GM19238 (cell line): ENCODE data around the gene C12orf76.
"Not testable (repeated sequence)": the region's sequence is repeated elsewhere in the genome, so short reads cannot be mapped to it uniquely, and the experiment has no call there.

Experiments
- DNase-seq: peaks from one replicate; pipeline ENCODE4 v3.0.0; 2011; ENCODE audit warnings: low spot score; ENCODE audit not compliant: insufficient read length

The C12orf76 gene

DNA sequence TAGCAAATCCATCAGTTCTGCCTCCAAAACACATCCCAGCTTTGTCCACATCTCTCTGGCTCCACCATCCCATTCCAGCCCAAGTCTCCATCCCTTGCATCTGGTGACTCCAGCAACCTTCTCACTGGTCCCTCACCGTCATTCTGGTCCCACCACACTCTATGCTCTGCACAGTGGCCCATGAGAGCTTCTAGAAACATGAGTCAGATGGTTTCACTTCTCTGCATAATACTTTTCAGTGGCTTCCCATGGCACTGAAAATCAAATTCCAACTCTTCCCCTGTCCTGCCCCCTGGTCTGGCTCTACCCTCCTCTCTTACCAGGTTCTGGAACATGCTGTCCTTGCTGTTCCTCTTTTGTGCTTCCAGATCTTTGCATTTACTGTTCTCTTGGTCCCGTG is 17.2 kb upstream of the C12orf76 start:
- no peak for DNase-seq

DNA sequence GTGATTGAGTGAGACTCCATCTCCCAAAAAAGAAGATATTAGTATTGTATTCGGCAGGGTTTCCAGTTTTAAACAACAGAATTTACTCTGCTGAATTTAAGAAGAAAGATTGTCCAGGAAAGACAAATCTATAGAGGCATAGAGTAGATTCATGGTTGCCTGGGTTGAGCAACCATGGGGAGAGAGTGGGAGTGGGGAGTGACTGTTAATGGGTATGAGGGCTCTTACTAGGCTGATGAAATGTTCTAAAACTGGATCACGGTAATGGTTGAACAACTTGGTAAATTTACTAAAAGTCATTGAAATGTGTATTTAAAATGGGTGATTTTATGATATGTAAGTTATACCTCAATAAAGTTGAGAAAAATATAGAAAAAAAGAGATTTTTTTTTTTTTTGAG is 13.9 kb upstream of the C12orf76 start:
- no peak for DNase-seq

DNA sequence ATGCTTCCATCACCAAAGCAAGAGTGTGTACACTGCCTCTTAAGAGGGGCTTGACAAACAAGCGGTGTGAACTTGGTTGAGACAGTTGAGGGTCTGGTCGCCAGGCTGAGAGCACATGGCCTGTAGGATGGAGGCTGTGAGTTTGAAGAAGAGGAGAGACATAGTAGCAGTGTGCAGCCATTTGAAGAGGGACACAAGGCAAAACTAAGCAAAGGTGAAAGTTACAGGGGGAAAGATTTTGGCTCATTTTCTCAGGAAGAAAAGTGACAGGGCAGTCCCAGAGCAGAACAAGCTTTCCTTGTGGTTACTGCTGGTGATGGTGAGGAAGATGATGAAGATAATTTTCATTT is 11.3 kb upstream of the C12orf76 start:
- DNase-seq, result no peak

DNA sequence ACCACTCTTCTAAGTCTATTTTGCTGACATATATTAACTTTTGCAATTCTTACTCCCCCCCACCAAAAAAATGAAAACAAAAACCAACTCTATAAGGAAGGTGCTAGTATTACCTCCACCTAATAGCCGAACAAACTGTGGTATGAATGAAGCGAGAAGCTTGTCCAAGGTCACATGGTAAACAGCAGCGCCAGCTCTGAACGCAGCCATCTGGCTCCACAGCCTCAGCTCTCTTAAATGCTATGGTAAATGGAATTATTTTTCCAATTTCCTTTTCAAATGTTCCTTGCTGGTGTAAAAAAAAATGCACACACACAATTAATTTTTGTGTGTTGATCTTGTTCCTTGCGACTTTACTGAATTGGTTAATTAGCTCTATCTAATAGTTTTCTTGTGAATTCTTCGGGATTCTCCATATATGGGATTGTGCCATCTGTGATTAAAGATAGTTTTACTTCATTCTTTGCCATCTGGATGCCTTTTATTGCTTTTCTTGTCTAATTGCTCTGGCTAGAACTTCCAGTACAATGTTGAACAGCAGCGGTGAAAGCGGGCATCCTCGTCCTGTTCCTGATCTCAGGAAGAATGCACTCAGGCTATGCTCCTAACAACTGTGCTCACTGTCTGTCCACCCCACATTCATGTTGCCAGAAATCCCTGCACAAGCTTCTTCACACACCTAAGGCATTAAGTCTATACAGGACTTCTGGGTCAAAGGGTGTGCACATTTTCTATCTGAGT is 10.7 kb upstream of the C12orf76 start:
- DNase-seq, result no peak

DNA sequence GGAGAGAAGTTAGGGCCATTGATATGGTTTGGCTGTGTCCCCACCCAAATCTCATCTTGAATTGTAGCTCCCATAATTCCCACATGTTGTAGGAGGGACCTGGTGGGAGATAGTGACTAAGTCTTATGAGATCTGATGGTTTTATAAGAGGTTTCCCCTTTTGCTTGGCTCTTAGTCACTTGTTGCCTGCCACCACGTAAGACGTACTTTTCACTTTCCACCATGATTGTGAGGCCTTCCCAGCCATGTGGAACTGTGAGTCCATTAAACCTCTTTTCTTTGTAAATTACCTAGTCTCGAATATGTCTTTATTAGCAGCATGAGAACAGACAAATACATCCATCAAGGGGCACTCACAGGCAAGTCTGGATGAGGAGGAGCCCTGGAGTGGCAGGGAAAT is 8.3 kb upstream of the C12orf76 start:
- DNase-seq, result not testable (repeated sequence)

DNA sequence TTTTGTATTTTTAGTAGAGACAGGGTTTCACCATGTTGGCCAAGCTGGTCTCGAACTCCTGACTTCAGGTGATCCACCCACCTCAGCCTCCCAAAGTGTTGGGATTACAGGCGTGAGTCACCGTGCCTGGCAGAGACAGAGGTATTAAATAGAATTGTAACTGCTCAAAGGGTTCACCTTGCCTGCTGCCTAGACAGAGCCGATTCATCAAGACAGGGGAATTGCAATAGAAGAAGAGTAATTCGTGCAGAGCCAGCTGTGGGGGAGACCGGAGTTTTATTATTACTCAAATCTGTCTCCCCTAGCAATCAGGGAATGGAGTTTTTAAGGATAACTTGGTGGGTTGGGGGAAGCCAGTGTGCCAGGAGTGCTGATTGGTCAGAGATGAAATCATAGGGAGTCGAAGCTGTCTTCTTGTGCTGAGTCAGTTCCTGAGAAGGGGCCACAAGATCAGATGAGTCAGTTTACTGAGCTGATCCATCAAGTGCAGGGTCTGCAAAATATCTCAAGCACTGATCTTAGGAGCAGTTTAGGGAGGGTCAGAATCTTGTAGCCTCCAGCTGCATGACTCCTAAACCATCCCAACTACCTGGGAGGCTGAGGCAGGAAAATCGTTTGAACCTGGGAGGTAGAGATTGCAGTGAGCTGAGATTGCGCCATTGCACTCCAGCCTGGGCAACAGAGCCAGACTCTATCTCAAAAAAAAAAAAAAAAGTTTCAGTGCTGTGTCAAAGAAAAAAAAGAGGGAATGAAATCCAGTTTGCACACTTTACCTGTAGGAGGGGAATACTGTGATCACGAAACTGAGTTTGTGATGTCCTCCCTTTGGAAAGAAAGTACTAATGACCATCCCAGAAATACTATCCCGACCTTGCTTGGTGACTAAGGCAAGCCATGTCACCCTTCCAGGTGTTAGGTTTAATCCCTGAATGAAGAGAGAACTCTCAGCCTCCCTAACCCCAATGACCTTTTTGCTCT is 7.3 kb upstream of the C12orf76 start:
- DNase-seq, result not testable (repeated sequence)

DNA sequence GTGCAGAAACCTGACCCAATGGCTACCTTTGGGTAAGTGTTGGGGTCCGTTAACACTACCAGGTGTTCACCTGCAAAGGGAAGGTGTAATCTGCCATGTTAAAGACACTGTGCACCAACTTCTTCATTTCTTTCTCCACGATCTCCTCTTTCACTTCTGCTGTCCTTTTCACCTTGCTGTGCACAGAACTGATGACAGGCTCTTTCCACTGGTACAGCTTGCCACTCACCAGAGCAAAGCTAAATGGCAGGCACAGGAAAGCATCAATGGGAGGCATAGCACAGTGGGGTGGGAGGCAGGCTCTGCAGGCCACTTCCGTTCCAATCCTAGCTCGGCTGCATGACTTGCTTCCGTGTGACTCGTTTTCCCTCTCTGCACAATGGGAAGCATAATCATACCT is 2.6 kb upstream of the C12orf76 start:
- DNase-seq, result no peak

DNA sequence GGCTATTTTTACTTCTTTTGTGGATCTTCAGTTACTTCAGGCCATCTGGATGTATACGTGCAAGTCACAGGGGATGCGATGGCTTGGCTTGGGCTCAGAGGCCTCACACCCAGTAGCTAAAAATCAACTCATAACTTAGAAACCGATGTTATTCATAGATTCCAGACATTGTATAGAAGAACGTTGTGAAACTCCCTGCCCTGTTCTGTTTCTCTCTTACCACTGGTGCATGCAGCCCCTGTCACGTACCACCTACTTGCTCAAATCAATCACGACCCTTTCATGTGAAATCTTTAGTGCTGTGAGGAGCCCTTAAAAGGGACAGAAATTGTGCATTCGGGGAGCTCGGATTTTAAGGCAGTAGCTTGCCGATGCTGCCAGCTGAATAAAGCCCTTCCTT is 1.3 kb upstream of the C12orf76 start:
- DNase-seq, result not testable (repeated sequence)

DNA sequence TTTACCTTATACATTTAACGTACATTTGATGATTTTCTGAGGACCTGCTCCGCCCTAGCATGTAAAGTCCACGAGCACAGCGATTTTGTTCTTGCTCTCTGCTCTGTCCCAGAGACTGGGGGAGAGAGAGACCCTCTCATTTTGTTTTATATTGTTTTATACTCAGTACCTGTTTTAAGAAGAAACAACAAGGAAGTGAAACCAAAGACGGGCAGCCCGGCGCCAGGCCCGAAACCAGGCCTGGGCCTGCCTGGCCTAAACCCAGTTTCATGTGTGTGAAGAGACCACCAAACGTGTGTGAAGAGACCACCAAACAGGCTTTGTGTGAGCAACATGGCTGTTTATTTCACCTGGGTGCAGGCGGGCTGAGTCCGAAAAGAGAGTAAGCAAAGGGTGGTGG is 712 bp upstream of the C12orf76 start:
- not testable (repeated sequence) for DNase-seq

DNA sequence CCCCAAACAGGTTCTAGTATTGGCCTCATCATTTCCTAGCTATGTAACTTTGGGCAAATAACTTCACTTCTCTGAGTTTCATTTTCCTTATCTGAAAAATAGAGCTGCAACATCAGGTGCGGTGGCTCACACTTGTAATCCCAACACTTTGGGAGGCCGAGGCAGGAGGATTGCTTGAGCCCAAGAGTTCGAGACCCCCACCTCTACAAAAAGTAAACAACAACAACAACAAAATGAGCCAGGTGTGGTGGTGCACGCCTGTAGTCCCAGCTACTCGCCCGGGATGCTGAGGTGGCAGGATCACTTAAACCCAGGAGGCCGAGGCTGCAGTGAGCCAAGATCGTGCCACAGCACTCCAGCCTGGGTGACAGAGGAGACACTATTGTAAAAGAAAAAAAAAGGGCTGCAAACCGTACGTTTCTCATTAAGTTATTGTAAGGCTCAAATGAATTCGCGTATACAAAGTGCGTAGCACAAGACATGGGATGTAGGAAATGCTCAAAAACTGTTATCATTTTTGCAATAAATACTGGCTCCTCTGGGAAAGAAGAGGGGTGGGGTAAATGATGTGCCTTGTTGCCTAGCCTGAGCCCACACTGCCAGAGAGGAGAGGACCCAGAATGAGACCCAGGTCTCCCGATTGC is 903 bp downstream of the C12orf76 start:
- no peak for DNase-seq

DNA sequence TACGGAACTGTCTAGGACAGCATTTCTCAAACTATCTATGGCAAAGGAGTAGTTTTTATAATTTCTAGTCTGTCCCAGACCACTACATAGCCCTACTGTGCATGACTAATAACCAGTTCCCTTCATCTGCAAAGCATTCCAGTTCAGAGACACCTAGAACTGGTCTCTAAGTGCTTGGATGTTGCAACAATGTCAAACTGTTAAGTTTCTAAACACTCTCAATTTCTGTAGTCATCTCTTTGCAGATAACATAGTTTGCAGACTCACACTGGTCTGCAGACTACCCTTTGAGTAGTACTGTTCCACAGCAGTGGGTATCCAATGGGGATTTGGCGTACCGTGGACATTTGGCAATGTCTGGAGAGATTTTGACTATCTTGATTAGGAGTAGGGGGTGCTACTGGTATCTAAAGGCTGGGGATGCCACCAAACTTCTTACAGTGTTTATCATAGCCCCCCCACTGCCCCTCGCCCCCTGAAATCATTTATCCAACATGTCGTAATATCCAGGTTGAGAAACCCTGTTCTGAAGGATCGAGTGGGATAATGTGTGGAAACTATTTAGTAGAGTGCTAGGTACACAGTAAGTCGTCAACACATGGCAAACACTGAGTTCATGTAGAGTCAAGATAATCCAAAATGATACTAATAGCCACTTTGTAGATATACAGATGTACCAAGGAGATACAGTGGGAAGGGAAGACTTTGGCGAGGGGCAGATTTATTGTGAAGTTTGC is 1.7 kb downstream of the C12orf76 start:
- no peak for DNase-seq

DNA sequence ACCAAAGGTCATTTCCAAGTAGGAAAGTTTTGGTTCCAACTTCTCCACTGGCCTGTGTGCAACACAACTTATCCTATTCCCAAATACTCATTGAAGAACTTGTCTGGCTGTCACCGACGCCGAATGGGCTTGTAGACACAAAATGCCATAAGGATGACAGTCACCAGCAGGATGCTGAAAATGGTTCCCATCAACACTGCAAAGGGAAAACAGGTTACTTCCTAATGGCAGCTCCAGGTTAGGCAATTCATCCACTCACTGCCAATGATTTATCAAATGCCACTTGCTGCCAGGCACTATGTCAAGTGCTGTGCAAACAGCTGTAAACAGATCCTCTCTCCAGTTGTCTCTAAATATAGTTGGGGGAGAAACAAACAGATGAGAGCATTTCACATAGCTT is 6.1 kb downstream of the C12orf76 start:
- DNase-seq, result no peak

DNA sequence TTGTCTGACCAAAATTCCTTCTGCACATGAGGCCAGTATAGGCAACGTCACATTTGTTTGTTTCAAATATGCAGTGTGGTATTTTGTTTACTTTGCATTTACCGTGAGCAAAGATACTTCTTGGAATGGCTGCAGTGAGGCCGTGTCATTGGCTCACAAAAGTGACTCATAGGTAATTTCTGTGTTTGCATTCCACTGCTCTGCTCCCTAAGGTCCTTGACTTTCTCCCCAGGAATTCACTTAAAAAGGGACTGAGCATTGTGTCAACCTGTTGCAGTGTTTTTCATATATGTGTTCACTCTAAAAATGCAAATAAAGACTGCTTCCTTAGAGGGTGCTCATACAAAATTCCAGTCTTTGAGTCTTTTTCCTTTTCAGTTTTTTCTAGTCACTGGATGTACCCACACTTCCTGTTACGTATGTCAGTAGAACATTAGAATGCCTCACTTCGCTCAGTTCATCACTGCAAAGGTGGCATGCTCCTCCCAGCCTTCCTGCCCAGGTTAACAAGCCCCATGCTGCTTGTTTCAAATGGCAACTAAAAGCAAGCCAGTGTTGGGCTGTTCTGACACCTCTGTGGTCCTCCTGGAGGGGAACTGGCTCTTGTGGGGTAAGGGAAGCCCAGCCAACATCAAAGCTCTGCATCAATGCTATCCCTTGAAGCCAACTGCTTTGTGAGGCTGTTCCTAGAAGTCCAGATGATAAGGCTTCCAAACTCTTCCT is 9.1 kb downstream of the C12orf76 start:
- DNase-seq, result no peak

DNA sequence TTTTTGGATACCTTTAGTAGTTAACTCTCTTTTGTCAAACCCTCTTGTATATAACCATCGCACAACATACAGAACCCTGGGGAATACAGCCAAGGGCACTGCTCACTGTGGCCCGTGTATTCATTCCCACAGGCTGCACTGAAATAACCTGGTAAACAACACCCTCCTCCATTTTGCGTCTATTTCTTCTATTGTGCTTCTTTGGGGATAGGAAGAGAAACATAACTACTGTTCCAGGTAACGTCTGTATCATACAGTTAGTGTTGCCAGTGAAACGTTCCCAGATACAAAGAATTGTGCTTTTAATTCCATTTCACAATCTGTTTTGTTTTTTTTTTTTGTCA is 9.6 kb downstream of the C12orf76 start:
- DNase-seq, result no peak

DNA sequence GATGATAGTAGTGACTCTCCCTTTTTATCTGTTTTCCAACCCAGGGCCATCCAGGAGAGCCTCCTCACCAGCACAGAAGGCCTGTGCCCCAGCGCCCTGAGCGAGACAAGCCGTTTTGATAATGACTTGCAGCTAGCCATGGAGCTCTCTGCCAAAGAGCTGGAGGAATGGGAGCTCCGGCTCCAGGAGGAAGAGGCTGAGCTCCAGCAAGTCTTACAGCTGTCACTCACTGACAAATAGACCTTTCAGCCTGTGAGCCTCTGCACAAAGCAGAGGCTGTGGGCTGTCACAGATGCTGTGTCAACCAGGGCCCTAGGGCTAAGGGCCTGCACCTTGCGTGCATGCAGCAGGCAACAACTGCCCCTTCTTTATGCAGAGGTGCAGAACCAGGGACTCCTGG is 11.0 kb downstream of the C12orf76 start:
- DNase-seq, result no peak

DNA sequence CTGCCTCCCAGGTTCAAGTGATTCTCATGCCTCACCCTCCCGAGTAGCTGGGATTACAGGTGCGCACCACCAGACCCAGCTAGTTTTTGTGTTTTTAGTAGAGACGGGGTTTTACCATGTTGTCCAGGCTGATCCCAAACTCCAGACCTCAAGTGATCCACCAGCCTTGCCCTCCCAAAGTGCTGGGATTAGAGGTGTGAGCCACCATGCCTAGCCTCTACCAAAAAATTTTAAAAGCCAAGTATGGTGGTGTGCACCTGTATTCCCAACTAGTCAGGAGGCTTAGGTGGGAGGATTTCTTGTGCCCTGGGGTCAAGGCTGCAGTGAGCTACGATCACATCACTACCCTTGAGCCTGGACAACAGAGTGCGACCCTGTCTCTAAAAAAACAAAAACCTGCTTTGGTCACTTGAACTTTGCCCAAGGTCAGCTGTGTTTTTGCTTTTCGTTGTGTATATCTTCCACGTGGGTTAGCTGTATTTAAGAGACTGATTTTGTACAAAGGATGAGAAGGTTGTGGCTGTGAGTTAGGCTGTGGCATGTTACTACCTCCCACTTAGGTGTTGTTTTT is 12.7 kb downstream of the C12orf76 start:
- DNase-seq, result no peak

DNA sequence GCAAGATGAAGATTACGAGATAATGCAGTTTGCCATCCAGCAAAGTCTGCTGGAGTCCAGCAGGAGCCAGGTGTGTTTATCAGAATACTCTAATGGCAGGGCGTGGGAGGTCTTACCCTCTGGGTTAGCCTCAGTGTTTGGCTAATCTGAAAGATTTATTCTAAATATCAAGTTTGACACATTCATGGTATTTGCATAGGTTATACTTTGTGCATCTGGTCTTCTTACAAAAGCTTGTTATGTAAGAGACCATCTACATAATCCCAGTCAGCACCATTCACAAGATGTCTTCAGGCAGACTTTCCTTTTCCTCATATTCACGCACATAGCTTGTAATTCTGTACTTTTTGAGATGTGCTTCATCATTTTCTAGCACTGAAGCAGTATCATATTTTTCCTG is 14.4 kb downstream of the C12orf76 start:
- no peak for DNase-seq

DNA sequence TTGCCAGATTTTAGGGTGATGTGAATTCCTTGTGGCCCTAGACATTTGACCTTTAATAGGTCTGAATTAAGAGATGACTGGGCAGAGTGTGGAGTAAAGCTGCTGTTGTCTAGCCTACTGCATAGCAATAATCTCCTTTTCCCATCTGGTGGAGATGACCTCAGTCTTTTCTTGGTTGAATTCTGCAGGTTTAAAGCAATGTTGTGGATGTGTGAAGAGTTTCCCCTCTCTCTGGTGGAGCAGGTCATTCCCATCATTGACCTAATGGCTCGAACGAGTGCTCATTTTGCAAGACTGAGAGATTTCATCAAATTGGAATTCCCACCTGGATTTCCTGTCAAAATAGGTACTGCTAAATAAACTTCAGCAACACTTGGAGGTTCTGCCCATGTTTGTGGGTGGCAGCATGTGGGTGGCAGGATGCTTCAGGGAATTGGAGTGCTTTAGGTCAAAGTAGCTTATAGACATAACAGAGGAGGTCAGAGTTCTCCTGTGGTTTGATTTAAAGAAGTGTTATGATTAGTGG is 19.0 kb downstream of the C12orf76 start:
- DNase-seq, result no peak

DNA sequence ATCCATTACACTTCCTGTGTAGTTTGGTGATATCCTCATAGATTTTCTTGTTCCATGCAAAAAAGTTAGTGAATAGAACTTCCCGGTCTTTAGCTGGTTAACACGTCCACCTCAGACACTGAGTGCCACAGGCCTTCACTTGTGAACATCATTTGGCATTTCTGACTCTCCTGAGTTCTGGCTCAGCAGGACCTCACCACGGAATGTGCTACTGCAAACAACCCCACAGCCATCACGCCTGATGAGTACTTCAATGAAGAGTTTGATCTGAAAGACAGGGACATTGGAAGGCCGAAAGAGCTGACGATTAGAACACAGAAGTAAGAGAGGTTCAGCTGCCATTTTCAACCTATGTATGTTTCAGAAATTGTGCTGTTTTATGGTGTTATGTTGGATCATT is 20.0 kb downstream of the C12orf76 start:
- no peak for DNase-seq

DNA sequence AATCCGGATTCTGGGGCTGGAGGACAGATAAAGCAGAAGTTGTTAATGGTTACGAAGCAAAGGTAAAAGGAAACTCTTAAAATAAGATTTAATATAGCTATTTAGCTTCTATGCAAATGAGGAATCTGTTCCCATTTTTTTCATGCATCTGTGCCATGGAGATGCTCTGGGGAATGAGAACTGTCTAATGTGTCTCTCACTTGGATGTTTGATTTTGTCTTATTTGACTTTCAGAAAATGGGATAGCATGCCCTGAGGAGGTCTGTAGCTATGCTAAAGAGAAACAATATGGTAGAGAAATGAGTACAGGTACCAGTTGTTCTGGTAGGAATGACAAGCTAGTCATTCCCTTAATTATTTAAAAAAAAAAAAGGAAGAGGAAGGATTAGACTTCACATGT is 24.3 kb downstream of the C12orf76 start:
- DNase-seq, result no peak
